IMR-90 (cell line): ENCODE data around the gene PUDP. TPM values are rescaled to one million over a fixed set of nuclear protein-coding genes. Genes with fewer than 3 reads are reported as not detected.

Source experiments
- ATAC-seq: fragments of 200-7000 bp; cut with Tn5 transposase; 2 replicates; pipeline ENCODE4 v1.9.1; 2020; ENCODE audit warnings: low read depth, mild to moderate bottlenecking, moderate library complexity
- BruUV-seq: library from RNA; stranded (reverse); fragments of 400-500 nt; replicated peaks from 2 replicates; lab custom pipeline; 2021; lab: Mats Ljungman, UMichigan
- CTCF ChIA-PET: fragments of 300-600 bp; formaldehyde crosslinking; extraction: SDS; loops from one replicate; lab custom pipeline; 2021; ENCODE audit warnings: antibody characterized with exemption; lab: Yijun Ruan, JAX
- POLR2A ChIA-PET: fragments of 300-600 bp; sonication (Branson Sonifier 250); formaldehyde crosslinking; loops from one replicate; lab custom pipeline; 2022; ENCODE audit warnings: antibody characterized with exemption; ENCODE audit not compliant: unreplicated experiment; lab: Charles Lee
- DNase-seq: peaks from one replicate; pipeline ENCODE4 v3.0.0; 2013
- H2AFZ ChIP-seq: replicated peaks from 2 replicates; pipeline ENCODE3; 2013; ENCODE audit warnings: low read length, mild to moderate bottlenecking; ENCODE audit not compliant: poor library complexity
- H2AK5ac ChIP-seq: 2 replicates; pipeline ENCODE4 v1.6.1; 2013; ENCODE audit warnings: low read depth, low read length, inconsistent platforms
- H2AK9ac ChIP-seq: replicated peaks from 2 replicates; pipeline ENCODE3; 2013; ENCODE audit warnings: mild to moderate bottlenecking, low read depth, low read length, moderate library complexity; ENCODE audit not compliant: poor library complexity
- H2BK120ac ChIP-seq: 2 replicates; pipeline ENCODE4 v1.6.1; 2013; ENCODE audit warnings: low read depth, low read length, inconsistent platforms
- H2BK15ac ChIP-seq: 3 replicates; pipeline ENCODE4 v1.6.1; 2013; ENCODE audit warnings: low read depth, low read length, inconsistent platforms
- H2BK20ac ChIP-seq: 2 replicates; pipeline ENCODE4 v1.6.1; 2013; ENCODE audit warnings: low read depth, mild to moderate bottlenecking, inconsistent platforms, low read length, moderate library complexity
- H2BK5ac ChIP-seq: 2 replicates; pipeline ENCODE4 v1.6.1; 2013; ENCODE audit warnings: mild to moderate bottlenecking, low read depth, low read length, inconsistent platforms; ENCODE audit not compliant: poor library complexity, severe bottlenecking
- H3K14ac ChIP-seq: replicated peaks from 2 replicates; pipeline ENCODE4 v1.6.1; 2013; ENCODE audit warnings: low read depth, low read length, inconsistent platforms
- H3K18ac ChIP-seq: 2 replicates; pipeline ENCODE4 v1.6.1; 2013; ENCODE audit warnings: low read depth, low read length, control low read depth
- H3K23ac ChIP-seq: 2 replicates; pipeline ENCODE4 v1.6.1; 2013; ENCODE audit warnings: low read depth, low read length, inconsistent platforms
- H3K27ac ChIP-seq: 2 replicates; pipeline ENCODE4 v1.5.1; 2013; ENCODE audit warnings: mild to moderate bottlenecking, control low read depth, low read length; ENCODE audit not compliant: insufficient read depth
- H3K27me3 ChIP-seq: 2 replicates; pipeline ENCODE4 v1.6.1; 2013; ENCODE audit warnings: low read length; ENCODE audit not compliant: control insufficient read depth, insufficient read depth
- H3K36me3 ChIP-seq: 2 replicates; pipeline ENCODE4 v1.6.1; 2013; ENCODE audit warnings: low read length, mixed read lengths; ENCODE audit not compliant: control insufficient read depth, insufficient read depth
- H3K4ac ChIP-seq: 2 replicates; pipeline ENCODE4 v1.6.1; 2013; ENCODE audit warnings: low read depth, low read length, inconsistent platforms
- H3K4me1 ChIP-seq: 2 replicates; pipeline ENCODE4 v1.6.1; 2013; ENCODE audit warnings: low read length, mixed read lengths; ENCODE audit not compliant: control insufficient read depth, insufficient read depth
- H3K4me2 ChIP-seq: 2 replicates; pipeline ENCODE4 v1.6.1; 2013; ENCODE audit warnings: low read depth, mild to moderate bottlenecking, control low read depth, low read length, moderate library complexity
- H3K4me3 ChIP-seq: 2 replicates; pipeline ENCODE4 v1.5.1; 2013; ENCODE audit warnings: low read depth, mild to moderate bottlenecking, control low read depth, low read length, moderate library complexity; ENCODE audit not compliant: insufficient read depth
- H3K56ac ChIP-seq: 2 replicates; pipeline ENCODE4 v1.6.1; 2013; ENCODE audit warnings: low read length, inconsistent platforms; ENCODE audit not compliant: insufficient read depth; ENCODE audit errors: extremely low read depth
- H3K79me1 ChIP-seq, 2 experiments: 2 replicates each; pipeline ENCODE4 v1.6.1; 2013; ENCODE audit warnings: low read length in 2 of 2, inconsistent platforms in 1 of 2, low read depth in 1 of 2
- H3K9ac ChIP-seq: 2 replicates; pipeline ENCODE4 v1.6.1; 2013; ENCODE audit warnings: low read depth, low read length, control low read depth
- H3K9me1 ChIP-seq: 2 replicates; pipeline ENCODE4 v1.6.1; 2013; ENCODE audit warnings: low read length, inconsistent platforms; ENCODE audit not compliant: insufficient read depth
- H3K9me3 ChIP-seq: 2 replicates; pipeline ENCODE4 v1.6.1; 2013; ENCODE audit warnings: low read length; ENCODE audit not compliant: control insufficient read depth, insufficient read depth
- H4K20me1 ChIP-seq: 2 replicates; pipeline ENCODE4 v1.6.1; 2013; ENCODE audit warnings: low read length, inconsistent platforms; ENCODE audit not compliant: insufficient read depth
- H4K5ac ChIP-seq: 2 replicates; pipeline ENCODE4 v1.6.1; 2013; ENCODE audit warnings: mild to moderate bottlenecking, low read depth, low read length, control low read depth
- H4K8ac ChIP-seq, 2 experiments: 2 replicates each; pipeline ENCODE4 v1.6.1; 2013; ENCODE audit warnings: low read depth in 2 of 2, low read length in 2 of 2, control low read depth in 1 of 2, inconsistent platforms in 1 of 2
- H4K91ac ChIP-seq: 2 replicates; pipeline ENCODE4 v1.6.1; 2013; ENCODE audit warnings: low read depth, low read length, inconsistent platforms; ENCODE audit not compliant: insufficient read depth
- BHLHE40 ChIP-seq: fragments of 150-350 bp; IDR thresholded peaks from 2 replicates; pipeline ENCODE4 v1.6.1; 2016; ENCODE audit warnings: mild to moderate bottlenecking, low read depth, low read length
- CEBPB ChIP-seq: IDR thresholded peaks from 2 replicates; pipeline ENCODE4 v1.6.1; 2012; ENCODE audit warnings: low read depth, low read length, improper control_type of control experiment
- CHD1 ChIP-seq: IDR thresholded peaks from 2 replicates; pipeline ENCODE4 v1.6.1; 2012; ENCODE audit warnings: low read depth, low read length, improper control_type of control experiment
- FOS ChIP-seq: fragments of 150-350 bp; IDR thresholded peaks from 2 replicates; pipeline ENCODE4 v1.6.1; 2016; ENCODE audit warnings: low read depth, low read length
- MAFK ChIP-seq: IDR thresholded peaks from 2 replicates; pipeline ENCODE4 v1.6.1; 2012; ENCODE audit warnings: low read depth, low read length, improper control_type of control experiment
- MAZ ChIP-seq: IDR thresholded peaks from 2 replicates; pipeline ENCODE4 v1.6.1; 2012; ENCODE audit warnings: low read depth, mild to moderate bottlenecking, low read length, improper control_type of control experiment, moderate library complexity, borderline replicate concordance
- MXI1 ChIP-seq: IDR thresholded peaks from 2 replicates; pipeline ENCODE4 v1.6.1; 2012; ENCODE audit warnings: low read depth, mild to moderate bottlenecking, low read length, moderate library complexity, borderline replicate concordance
- NFE2L2 ChIP-seq: fragments of 150-350 bp; IDR thresholded peaks from 2 replicates; pipeline ENCODE4 v1.6.1; 2016; ENCODE audit warnings: low read depth, mild to moderate bottlenecking, low read length
- POLR2A ChIP-seq: IDR thresholded peaks from 2 replicates; pipeline ENCODE4 v1.6.1; 2012; ENCODE audit warnings: mild to moderate bottlenecking, low read depth, low read length
- RAD21 ChIP-seq: IDR thresholded peaks from 2 replicates; pipeline ENCODE4 v1.6.1; 2012; ENCODE audit warnings: low read length, improper control_type of control experiment
- RCOR1 ChIP-seq: IDR thresholded peaks from 2 replicates; pipeline ENCODE4 v1.6.1; 2012; ENCODE audit warnings: mild to moderate bottlenecking, low read length, improper control_type of control experiment; ENCODE audit not compliant: insufficient replicate concordance
- RFX5 ChIP-seq: IDR thresholded peaks from 2 replicates; pipeline ENCODE4 v1.8.0; 2012; ENCODE audit warnings: low read depth, mild to moderate bottlenecking, low read length, moderate library complexity
- SMC3 ChIP-seq: fragments of 150-350 bp; IDR thresholded peaks from 2 replicates; pipeline ENCODE4 v1.6.1; 2016; ENCODE audit warnings: low read depth, mild to moderate bottlenecking, antibody characterized with exemption, low read length, moderate library complexity
- WGBS, 2 experiments: methylation state at CpG; one replicate each; pipeline versions ENCODE4 v1.1.5 to v1.1.7; 2013; ENCODE audit warnings: missing lambda C conversion rate in 2 of 2; ENCODE audit not compliant: insufficient read length in 1 of 2; ENCODE audit errors: extremely low coverage in 2 of 2; 5-methylcytosine and 5-hydroxymethylcytosine counted together
- dilution Hi-C: fragments of 300-500 bp; cut with HindIII; formaldehyde crosslinking; loops from one replicate; pipeline ENCODE4 v1.14.3; 2018; ENCODE audit warnings: low sequenced_read_pairs; ENCODE audit not compliant: unreplicated experiment
- in situ Hi-C: fragments of 300-500 bp; cut with MboI; formaldehyde crosslinking; loops from 3 replicates; pipeline ENCODE4 v1.14.3; 2019; ENCODE audit warnings: low sequenced_read_pairs, inconsistent platforms, mixed read lengths
- intact Hi-C: fragments of 100-400 bp; cut with micrococcal nuclease; formaldehyde crosslinking; loops from 2 replicates; pipeline ENCODE4 v1.10.0; 2022
- polyA plus RNA-seq, 3 experiments: library from polyadenylated mRNA; depleted of rRNA; stranded (reverse); fragments of >200 nt; gene quantifications; 2 replicates each; pipeline ENCODE4 v1.2.3, GENCODE V29; 2012; ENCODE audit warnings: low replicate concordance in 1 of 3
- total RNA-seq: library from RNA; depleted of rRNA; stranded (reverse); fragments of >200 nt; gene quantifications from 2 replicates; pipeline ENCODE4 v1.2.3, GENCODE V29; 2012
- TF ChIP-seq, protein P1 (sequence below): fragments of 150-350 bp; IDR thresholded peaks from 2 replicates; pipeline ENCODE4 v1.6.1; 2016; ENCODE audit warnings: low read depth, mild to moderate bottlenecking, low read length, moderate library complexity, borderline replicate concordance
- TF ChIP-seq, protein P2 (sequence below): fragments of 150-350 bp; IDR thresholded peaks from 2 replicates; pipeline ENCODE4 v1.6.1; 2017; ENCODE audit warnings: mild to moderate bottlenecking, antibody characterized with exemption, low read length, low read depth

Gene PUDP
- total and polyA plus RNA-seq, 2 of the 4 experiments (the other 2 are of a cell fraction): 22.2 to 28.6 TPM

DNA sequence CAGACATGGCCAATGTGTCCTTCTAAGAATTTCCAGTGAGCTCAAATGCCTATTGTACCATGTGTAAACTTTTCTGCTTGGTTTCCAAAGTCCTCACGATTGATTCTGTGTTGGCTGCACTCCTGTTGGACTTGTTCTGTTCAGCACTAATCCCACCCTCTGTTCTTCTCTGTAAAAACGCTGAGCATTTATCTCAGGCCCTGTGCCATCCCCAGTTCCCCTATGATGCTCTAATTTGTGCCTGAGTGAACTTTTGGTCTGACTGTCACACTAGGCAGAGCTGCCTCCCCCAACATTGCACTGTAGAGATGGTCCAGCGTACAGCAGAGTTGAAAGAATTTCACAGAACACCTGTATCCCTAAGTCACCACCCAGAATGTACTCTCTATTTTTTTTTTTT, 76.6 kb downstream of the PUDP start:
- 100% methylated on average over 1 of the region's 3 CpGs; no CpG with 5 or more reads in 1 of the 2 experiments for WGBS, 2 experiments
- no peak for ATAC-seq

More for the DNA sequence above, 76.6 kb downstream of the PUDP start:
- no peak overlapping the region for H3K4me3 ChIP-seq
- no peak overlapping the region for H4K5ac ChIP-seq
- H2AK9ac ChIP-seq: no peak overlapping the region
- H3K9me1 ChIP-seq: peaks cover 5% of the 10 kb centered on the region; the same call in 1 of the 2 replicates
- no peak overlapping the region for H4K8ac ChIP-seq
- H3K27me3 ChIP-seq: no peaks in the 10 kb centered on the region
- no peak overlapping the region for H3K9ac ChIP-seq
- H3K56ac ChIP-seq: no peak overlapping the region
- no peak overlapping the region for H3K18ac ChIP-seq
- H4K20me1 ChIP-seq: peaks cover 8% of the 10 kb centered on the region
- H3K4me2 ChIP-seq: no peak overlapping the region
- H3K9me3 ChIP-seq: no peaks in the 10 kb centered on the region
- POLR2A ChIA-PET: no interaction called here
- H2AFZ ChIP-seq: no peak overlapping the region
- no peak overlapping the region for H3K27ac ChIP-seq
- DNase-seq: no peak
- peaks cover 4 to 6% of the 10 kb centered on the region in 2 experiments; a peak in 2 of 4 replicates for H3K79me1 ChIP-seq
- peaks cover 6% of the 10 kb centered on the region for H3K36me3 ChIP-seq
- no TSS peak for BruUV-seq
- H2BK120ac ChIP-seq: no peak overlapping the region
- TF ChIP-seq RAD21: no peak
- no peak for TF ChIP-seq CHD1
- no peak for TF ChIP-seq POLR2A
- TF ChIP-seq CEBPB: no peak
- no peak for TF ChIP-seq RFX5
- TF ChIP-seq RCOR1: no peak
- TF ChIP-seq FOS: no peak
- TF ChIP-seq SMC3: no peak
- no peak for TF ChIP-seq NFE2L2
- TF ChIP-seq BHLHE40: no peak
- TF ChIP-seq MAZ: no peak
- TF ChIP-seq, protein P1, sequence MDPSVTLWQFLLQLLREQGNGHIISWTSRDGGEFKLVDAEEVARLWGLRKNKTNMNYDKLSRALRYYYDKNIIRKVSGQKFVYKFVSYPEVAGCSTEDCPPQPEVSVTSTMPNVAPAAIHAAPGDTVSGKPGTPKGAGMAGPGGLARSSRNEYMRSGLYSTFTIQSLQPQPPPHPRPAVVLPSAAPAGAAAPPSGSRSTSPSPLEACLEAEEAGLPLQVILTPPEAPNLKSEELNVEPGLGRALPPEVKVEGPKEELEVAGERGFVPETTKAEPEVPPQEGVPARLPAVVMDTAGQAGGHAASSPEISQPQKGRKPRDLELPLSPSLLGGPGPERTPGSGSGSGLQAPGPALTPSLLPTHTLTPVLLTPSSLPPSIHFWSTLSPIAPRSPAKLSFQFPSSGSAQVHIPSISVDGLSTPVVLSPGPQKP: no peak
- TF ChIP-seq, protein P2, sequence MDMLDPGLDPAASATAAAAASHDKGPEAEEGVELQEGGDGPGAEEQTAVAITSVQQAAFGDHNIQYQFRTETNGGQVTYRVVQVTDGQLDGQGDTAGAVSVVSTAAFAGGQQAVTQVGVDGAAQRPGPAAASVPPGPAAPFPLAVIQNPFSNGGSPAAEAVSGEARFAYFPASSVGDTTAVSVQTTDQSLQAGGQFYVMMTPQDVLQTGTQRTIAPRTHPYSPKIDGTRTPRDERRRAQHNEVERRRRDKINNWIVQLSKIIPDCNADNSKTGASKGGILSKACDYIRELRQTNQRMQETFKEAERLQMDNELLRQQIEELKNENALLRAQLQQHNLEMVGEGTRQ: no peak
- TF ChIP-seq MAFK: no peak
- no peak for TF ChIP-seq MXI1
- H4K91ac ChIP-seq: no peak overlapping the region
- H2BK20ac ChIP-seq: no peak overlapping the region
- H3K14ac ChIP-seq: no peak overlapping the region
- intact Hi-C loops (loop anchor here (10.0 kb wide), 1 partner anchor 853 kb away; the partner anchor contains the start of gene PNPLA4), dilution Hi-C loops (no loop called here), in situ Hi-C loops (no loop called here)
- H2AK5ac ChIP-seq: no peak overlapping the region
- H2BK15ac ChIP-seq: no peak overlapping the region
- no peak overlapping the region for H2BK5ac ChIP-seq
- CTCF ChIA-PET: no interaction called here
- H3K4me1 ChIP-seq: no peaks in the 10 kb centered on the region
- H3K4ac ChIP-seq: no peak overlapping the region
- no peak overlapping the region for H3K23ac ChIP-seq
